Stimulated activated naive CD8-positive, alpha-beta T cell treated with anti-CD3 and anti-CD28 coated beads, Interleukin-15, amount 100 ng/mL, for 72 hours (primary cell): ENCODE measurements around the gene KLHL24.
A peak's percentile ranks its signal among the peaks of the same experiment; 100 is the strongest.
"Not testable (repeated sequence)": the region's sequence is repeated elsewhere in the genome, so short reads cannot be mapped to it uniquely, and the experiment has no call there.

Experiments
- ATAC-seq: fragments of 150-1000 bp; cut with Tn5 transposase; 2 replicates; pipeline ENCODE4 v1.10.0; 2021; ENCODE audit warnings: mild to moderate bottlenecking, moderate library complexity
- DNase-seq, 2 donors: peaks; one replicate each; pipeline ENCODE4 v3.0.0; 2021 to 2022
- H3K27ac Mint-ChIP-seq, 2 donors: one replicate each; pipeline ENCODE4 v1.8.0; 2022; ENCODE audit warnings: mild to moderate bottlenecking in 2 of 2, mixed read lengths in 2 of 2, moderate library complexity in 2 of 2
- H3K27me3 Mint-ChIP-seq: one replicate; pipeline ENCODE4 v1.8.0; 2022; ENCODE audit warnings: mixed read lengths
- H3K4me1 Mint-ChIP-seq: one replicate; pipeline ENCODE4 v1.8.0; 2022; ENCODE audit warnings: mild to moderate bottlenecking, mixed read lengths
- H3K4me3 Mint-ChIP-seq, 2 donors: one replicate each; pipeline ENCODE4 v1.8.0; 2022; ENCODE audit warnings: mild to moderate bottlenecking in 2 of 2, mixed read lengths in 2 of 2, moderate library complexity in 1 of 2
- H3K9me3 Mint-ChIP-seq, 2 donors: one replicate each; pipeline ENCODE4 v1.8.0; 2022; ENCODE audit warnings: mixed read lengths in 2 of 2

KLHL24 gene

GRCh38 chr3:183635431-183636220 lies at the start of gene KLHL24:
Gene KLHL24, plus strand, starts transcription at chr3:183635623. Its CDS starts 14,734 bp downstream, at chr3:183650357.
- peak within 1 kb of the TSS; percentile 91 to 99 for H3K27ac Mint-ChIP-seq
- H3K9me3 Mint-ChIP-seq = no peaks in the 10 kb centered on the region
- H3K4me3 Mint-ChIP-seq = peak within 1 kb of the TSS; percentile 91 to 97
- peak; percentile 85 for ATAC-seq
- H3K4me1 Mint-ChIP-seq = peaks cover 37% of the 10 kb centered on the region
- DNase-seq = peak; percentile 90 to 93
- no peaks in the 10 kb centered on the region for H3K27me3 Mint-ChIP-seq

GRCh38 chr3:183586477-183586876 lies 48.9 kb upstream of the KLHL24 start:
- no peaks in the 10 kb centered on the region for H3K27me3 Mint-ChIP-seq
- H3K27ac Mint-ChIP-seq = peak overlapping the region in 1 of 2 donors; percentile 3
- H3K9me3 Mint-ChIP-seq = no peaks in the 10 kb centered on the region
- DNase-seq (no peak), ATAC-seq (peak; percentile 73)
- peaks cover 19% of the 10 kb centered on the region for H3K4me1 Mint-ChIP-seq
- no peak overlapping the region for H3K4me3 Mint-ChIP-seq

GRCh38 chr3:183587336-183587735 lies 48.1 kb upstream of the KLHL24 start:
- Mint-ChIP-seq H3K27me3 (no peaks in the 10 kb centered on the region), H3K4me1 (peaks cover 28% of the 10 kb centered on the region), H3K27ac (peak overlapping the region; percentile 2 to 28), H3K9me3 (no peaks in the 10 kb centered on the region), H3K4me3 (peak overlapping the region in 1 of 2 donors; percentile 1)
- no peak for ATAC-seq
- no peak for DNase-seq

- no peaks in the 10 kb centered on the region for H3K9me3 Mint-ChIP-seq
- peaks cover 34% of the 10 kb centered on the region for H3K4me1 Mint-ChIP-seq
- H3K27ac Mint-ChIP-seq = no peak overlapping the region
- ATAC-seq = no peak
- no peak overlapping the region for H3K4me3 Mint-ChIP-seq
- DNase-seq = no peak
- H3K27me3 Mint-ChIP-seq = no peaks in the 10 kb centered on the region
Measured at GRCh38 chr3:183590442-183590841, 45.0 kb upstream of the KLHL24 start.

- DNase-seq (no peak), ATAC-seq (peak; percentile 65)
- Mint-ChIP-seq H3K4me3 (peak overlapping the region; percentile 3 to 66), H3K27me3 (no peaks in the 10 kb centered on the region), H3K9me3 (peaks cover 4 to 5% of the 10 kb centered on the region in 2 donors), H3K4me1 (peaks cover 26% of the 10 kb centered on the region), H3K27ac (peak overlapping the region; percentile 7 to 88)
Measured at GRCh38 chr3:183591881-183592521, 43.4 kb upstream of the KLHL24 start.

- Mint-ChIP-seq H3K9me3 (peaks cover 6 to 10% of the 10 kb centered on the region in 2 donors), H3K27ac (no peak overlapping the region), H3K4me3 (no peak overlapping the region), H3K27me3 (no peaks in the 10 kb centered on the region), H3K4me1 (peaks cover 17% of the 10 kb centered on the region)
- no peak for ATAC-seq
- no peak for DNase-seq
Measured at GRCh38 chr3:183592821-183593220, 42.6 kb upstream of the KLHL24 start.

GRCh38 chr3:183594636-183595035 lies 40.8 kb upstream of the KLHL24 start:
- DNase-seq (no peak), ATAC-seq (no peak)
- peaks cover 15 to 20% of the 10 kb centered on the region in 2 donors for H3K9me3 Mint-ChIP-seq
- H3K4me3 Mint-ChIP-seq = no peak overlapping the region
- peaks cover 15% of the 10 kb centered on the region for H3K4me1 Mint-ChIP-seq
- no peaks in the 10 kb centered on the region for H3K27me3 Mint-ChIP-seq
- H3K27ac Mint-ChIP-seq = no peak overlapping the region

GRCh38 chr3:183597959-183598358 lies 37.5 kb upstream of the KLHL24 start:
- DNase-seq (no peak), ATAC-seq (no peak)
- Mint-ChIP-seq H3K27me3 (no peaks in the 10 kb centered on the region), H3K4me1 (peaks cover under 1% of the 10 kb centered on the region), H3K27ac (no peak overlapping the region), H3K9me3 (peaks cover 15 to 20% of the 10 kb centered on the region in 2 donors), H3K4me3 (no peak overlapping the region)

GRCh38 chr3:183611326-183611725 lies 24.1 kb upstream of the KLHL24 start:
- not testable (repeated sequence) for H3K4me3 Mint-ChIP-seq, H3K27ac Mint-ChIP-seq, ATAC-seq, H3K4me1 Mint-ChIP-seq, DNase-seq, H3K9me3 Mint-ChIP-seq, H3K27me3 Mint-ChIP-seq

- ATAC-seq = no peak
- no peaks in the 10 kb centered on the region for H3K4me1 Mint-ChIP-seq
- H3K27ac Mint-ChIP-seq = no peak overlapping the region
- no peak for DNase-seq
- H3K4me3 Mint-ChIP-seq = no peak overlapping the region
- H3K9me3 Mint-ChIP-seq = no peaks in the 10 kb centered on the region
- H3K27me3 Mint-ChIP-seq = no peaks in the 10 kb centered on the region
Measured at GRCh38 chr3:183613366-183614285, 21.8 kb upstream of the KLHL24 start.

GRCh38 chr3:183618542-183618941 lies 16.9 kb upstream of the KLHL24 start:
- no peak overlapping the region for H3K27ac Mint-ChIP-seq
- H3K4me1 Mint-ChIP-seq = no peaks in the 10 kb centered on the region
- no peak overlapping the region for H3K4me3 Mint-ChIP-seq
- H3K27me3 Mint-ChIP-seq = no peaks in the 10 kb centered on the region
- no peaks in the 10 kb centered on the region for H3K9me3 Mint-ChIP-seq
- DNase-seq = no peak
- no peak for ATAC-seq

- Mint-ChIP-seq H3K4me3 (no peak overlapping the region), H3K27ac (no peak overlapping the region), H3K27me3 (no peaks in the 10 kb centered on the region), H3K9me3 (no peaks in the 10 kb centered on the region), H3K4me1 (no peaks in the 10 kb centered on the region)
- ATAC-seq = no peak
- no peak for DNase-seq
Measured at GRCh38 chr3:183619010-183619409, 16.4 kb upstream of the KLHL24 start.

- no peak overlapping the region for H3K4me3 Mint-ChIP-seq
- H3K27me3 Mint-ChIP-seq = no peaks in the 10 kb centered on the region
Measured at GRCh38 chr3:183619624-183620251, 15.7 kb upstream of the KLHL24 start.

GRCh38 chr3:183620252-183620628 lies 15.2 kb upstream of the KLHL24 start:
- no peaks in the 10 kb centered on the region for H3K9me3 Mint-ChIP-seq
- ATAC-seq (no peak), DNase-seq (no peak)
- H3K27ac Mint-ChIP-seq = no peak overlapping the region
- H3K4me3 Mint-ChIP-seq = no peak overlapping the region
- no peaks in the 10 kb centered on the region for H3K27me3 Mint-ChIP-seq
- no peaks in the 10 kb centered on the region for H3K4me1 Mint-ChIP-seq

More at GRCh38 chr3:183619624-183620251, 15.7 kb upstream of the KLHL24 start:
- H3K27ac Mint-ChIP-seq = no peak overlapping the region
- DNase-seq (no peak), ATAC-seq (no peak)
- no peaks in the 10 kb centered on the region for H3K9me3 Mint-ChIP-seq
- no peaks in the 10 kb centered on the region for H3K4me1 Mint-ChIP-seq

GRCh38 chr3:183622473-183622872 lies 12.9 kb upstream of the KLHL24 start:
- not testable (repeated sequence) for H3K9me3 Mint-ChIP-seq, ATAC-seq, H3K27me3 Mint-ChIP-seq, H3K27ac Mint-ChIP-seq, H3K4me1 Mint-ChIP-seq, H3K4me3 Mint-ChIP-seq, DNase-seq
